HG02623 (cell line): Measurements from ENCODE around the gene SYNE1.
"Not testable (repeated sequence)": the region's sequence is repeated elsewhere in the genome, so short reads cannot be mapped to it uniquely, and the experiment has no call there.

Experiments
- ATAC-seq: cut with Tn5 transposase; IDR thresholded peaks from one replicate; pipeline ENCODE4 v1.9.1; 2021; ENCODE audit warnings: moderate library complexity; ENCODE audit not compliant: unreplicated experiment

The SYNE1 gene

DNA sequence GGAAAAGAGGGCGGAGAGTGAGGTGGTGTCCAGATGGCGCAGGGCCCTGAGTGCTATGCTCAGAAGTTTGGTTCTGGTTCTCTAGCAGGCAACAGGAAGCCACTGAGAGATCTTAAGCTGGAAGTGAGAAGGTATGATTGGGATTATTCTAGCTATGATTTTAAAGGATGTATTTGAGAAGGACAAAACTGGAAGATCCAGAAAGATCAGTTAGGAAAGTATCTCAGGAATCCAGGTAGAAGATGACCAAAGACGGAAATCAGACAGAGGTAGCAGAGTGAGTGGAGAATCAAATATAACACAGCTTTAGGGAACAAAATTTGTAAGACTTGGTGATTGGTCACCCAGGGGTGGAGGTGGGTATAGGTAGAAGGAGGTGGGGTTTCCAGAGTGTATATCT lies 5.8 kb downstream of the SYNE1 start:
- no peak for ATAC-seq

DNA sequence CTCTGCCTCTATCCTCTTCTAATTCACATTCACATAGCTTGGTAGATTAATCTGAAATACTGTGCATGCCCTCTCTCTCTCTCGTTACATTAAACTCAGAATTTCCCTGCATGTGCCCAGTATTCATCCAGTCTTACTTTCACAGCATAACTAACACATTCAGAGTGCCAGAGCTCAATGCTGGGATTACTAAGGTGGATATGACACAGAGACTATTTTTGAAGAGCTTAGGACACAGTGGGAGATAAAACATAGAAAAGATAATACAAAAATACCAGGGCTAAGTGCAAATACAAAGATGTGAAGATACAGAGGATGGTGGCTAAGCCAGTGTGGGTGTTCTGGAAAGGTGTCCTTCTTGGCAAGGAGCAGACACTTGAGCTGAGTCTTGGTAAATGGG lies 6.3 kb downstream of the SYNE1 start:
- ATAC-seq = no peak

DNA sequence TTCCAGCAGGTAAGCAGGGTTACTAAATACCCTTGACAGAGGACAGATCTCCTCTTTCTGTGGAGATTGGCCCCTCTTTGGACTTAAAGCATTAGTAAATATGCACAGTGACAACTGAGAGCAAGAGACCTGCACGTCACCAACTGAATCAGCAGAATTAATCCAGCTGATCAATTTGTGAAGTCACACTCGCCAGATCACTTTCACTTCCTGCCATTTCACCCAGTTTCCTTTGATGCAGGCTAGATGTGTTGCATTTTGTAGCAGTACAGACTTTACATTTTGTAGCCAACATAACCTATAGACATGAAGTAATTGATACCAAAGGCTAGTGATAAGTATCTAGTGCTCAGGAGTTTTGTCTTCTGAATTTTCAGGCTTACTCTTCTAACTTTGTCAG lies 11.9 kb downstream of the SYNE1 start:
- ATAC-seq = no peak

DNA sequence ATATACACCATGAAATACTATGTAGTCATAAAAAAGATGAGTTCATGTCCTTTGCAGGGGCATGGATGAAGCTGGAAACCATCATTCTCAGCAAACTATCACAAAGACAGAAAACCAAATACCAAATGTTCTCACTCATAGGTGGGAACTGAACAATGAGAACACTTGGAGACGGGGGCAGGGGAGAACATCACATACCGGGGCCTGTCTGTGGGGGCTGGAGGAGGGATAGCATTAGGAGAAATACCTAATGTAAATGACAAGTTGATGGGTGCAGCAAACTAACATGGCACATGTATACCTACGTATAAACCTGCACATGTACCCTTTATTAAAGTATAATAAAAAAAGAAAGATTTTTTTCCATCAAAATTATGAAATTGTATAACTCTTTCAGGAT lies 22.4 kb downstream of the SYNE1 start:
- not testable (repeated sequence) for ATAC-seq

DNA sequence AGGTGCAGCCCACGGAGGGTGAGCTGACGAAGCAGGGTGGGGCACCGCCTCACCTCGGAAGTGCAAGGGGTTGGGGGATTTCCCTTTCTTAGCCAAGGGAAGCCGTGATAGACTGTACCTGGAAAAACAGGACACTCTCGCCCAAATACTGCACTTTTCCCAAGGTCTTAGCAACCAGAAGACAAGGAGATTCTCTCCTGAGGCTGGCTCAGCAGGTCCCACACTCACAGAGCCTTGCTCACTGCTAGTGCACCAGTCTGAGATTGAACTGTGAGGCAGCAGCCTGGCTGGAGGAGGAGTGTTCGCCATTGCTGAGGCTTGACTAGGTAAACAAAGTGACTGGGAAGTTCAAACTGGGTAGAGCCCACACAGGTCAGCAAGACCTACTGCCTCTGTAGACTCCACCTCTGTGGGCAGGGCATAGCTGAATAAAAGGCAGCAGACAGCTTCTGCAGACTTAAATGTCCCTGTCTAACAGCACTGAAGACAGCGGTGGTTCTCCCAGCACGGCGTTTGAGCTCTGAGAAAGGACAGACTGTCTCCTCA lies 28.0 kb downstream of the SYNE1 start:
- no peak for ATAC-seq

DNA sequence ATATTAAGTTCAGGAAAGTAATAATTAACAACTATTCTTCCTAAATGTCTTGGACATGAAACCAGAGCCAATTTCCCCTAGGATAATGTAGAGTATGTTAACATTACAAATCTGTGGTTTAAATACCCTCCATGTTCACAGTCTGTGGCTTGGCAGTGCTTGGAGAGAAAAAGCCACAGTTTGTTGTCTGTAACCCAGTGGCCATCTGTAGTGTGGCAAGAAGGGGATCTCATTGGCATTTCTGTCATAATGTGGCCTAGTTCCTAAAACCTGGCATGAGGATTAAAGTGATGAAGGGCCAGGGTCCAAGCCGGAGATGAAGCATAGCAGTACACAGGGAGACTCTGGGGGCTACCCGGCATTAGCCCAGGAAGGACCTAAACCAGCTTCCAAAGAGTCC lies 31.2 kb downstream of the SYNE1 start:
- ATAC-seq = no peak

DNA sequence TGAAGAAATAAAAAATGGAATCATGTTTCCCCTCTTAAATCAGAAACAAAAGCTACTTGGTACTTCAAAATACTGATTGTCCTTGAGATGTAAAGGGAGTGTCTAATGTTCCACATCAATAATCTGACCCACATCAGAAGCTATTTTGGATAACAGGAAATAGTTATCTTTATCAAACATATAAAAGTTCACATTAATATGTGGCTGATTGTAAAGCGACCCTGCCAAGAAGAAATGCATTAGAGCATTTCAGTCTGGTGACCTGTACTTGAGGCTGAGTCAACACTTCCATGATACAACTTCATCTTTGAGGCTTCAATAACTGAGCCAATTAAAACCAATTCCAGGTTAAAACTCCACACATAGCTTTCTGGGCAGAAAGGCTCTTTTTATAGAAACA lies 31.8 kb downstream of the SYNE1 start:
- ATAC-seq = no peak

DNA sequence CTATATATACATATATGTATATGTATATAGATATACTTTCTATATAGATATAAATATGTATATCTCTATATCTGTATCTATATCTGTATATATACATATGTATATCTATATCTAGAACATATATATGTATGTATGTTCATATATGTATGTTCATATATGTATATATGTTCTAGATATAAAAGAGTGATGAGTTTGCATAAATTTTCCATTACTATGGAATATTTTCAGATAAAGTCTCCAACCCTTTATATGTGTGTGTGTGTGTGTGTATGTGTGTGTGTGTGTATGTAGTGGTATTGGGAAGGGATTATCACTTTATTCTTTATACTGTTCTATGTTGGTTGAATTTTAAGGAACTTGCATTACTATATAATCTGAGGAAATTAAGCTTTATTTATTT lies 33.3 kb downstream of the SYNE1 start:
- no peak for ATAC-seq

DNA sequence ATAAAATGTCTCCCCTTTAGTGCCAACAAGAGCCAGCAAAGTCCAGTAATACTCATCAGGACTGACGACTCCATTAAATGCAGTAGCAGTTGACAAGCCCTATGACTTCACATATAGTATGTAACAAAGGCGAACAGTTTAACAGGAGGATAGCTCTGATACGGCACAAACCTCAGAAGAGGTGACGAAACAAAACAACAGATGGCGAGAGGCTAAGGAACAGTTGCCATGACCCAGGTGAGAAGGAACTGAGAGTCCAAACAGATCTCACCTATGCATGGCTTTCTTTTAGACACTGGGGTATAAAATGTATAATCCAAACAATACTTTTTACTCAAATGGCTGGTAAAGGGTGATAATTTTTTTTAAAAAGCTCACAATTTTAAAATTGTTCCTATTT lies 37.1 kb downstream of the SYNE1 start:
- no peak for ATAC-seq

DNA sequence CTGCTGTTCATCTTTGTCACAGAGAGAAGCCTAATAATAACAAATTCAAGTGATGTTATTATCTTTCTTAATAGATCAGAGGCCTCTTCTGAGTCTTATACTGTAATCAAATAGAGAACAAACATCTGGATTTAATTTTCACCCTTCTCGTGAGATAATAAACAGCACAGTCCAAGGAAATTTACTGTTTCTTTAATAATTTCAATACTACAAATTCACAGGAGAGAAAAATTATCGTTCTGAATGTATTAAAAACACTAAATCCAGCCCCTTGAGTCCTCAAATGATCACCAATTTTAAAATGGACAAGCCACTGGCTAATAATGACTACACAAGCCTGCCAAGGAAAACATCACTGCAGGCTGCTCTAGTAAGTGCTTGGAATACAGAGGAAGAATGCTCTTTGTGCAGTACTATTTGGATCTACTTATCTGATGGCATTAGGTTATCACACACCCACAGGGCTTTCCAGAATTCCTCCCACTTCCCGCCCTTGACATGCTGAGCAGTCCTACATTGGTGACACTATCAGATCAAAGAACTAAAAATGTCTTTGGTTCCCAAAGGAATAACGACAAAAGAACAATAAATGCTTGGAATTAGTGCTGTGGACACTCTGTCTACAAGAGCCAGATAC lies 38.1 kb downstream of the SYNE1 start:
- no peak for ATAC-seq

DNA sequence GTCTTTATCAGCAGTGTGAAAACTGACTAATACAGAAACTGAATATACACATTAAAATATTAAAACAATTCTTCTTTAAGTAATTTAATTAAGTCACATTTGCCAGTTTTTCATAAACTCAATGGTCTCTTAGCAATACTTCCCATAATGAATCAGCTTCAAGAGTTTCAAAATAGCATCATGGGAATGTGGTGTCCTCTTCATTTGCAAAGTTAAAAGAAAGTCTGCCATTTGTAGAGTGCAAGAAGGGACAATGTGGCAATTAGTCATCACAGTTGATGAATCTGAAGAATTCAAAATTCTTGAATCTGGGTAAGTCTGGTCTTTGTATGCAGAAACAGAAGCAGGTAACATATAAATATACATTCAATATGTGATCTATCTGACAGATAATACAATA lies 38.7 kb downstream of the SYNE1 start:
- no peak for ATAC-seq

DNA sequence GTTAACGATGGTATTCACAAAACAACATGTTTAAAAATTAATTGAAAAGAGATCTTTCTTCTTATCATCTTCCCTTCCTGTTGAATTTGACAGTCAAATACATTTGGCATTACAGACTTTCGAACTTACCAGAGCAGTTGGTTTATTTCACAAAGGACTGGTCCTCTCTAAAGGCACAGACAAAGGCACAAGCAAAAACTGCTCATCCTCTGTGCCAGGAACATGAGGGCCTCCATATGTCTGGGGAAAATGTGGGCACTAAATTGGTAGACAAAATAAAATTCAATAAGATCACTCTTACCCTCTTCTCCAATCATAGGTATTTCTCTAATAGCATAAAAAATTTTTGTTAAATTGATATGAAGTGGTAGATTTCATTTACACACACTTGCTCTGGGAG lies 40.4 kb downstream of the SYNE1 start:
- ATAC-seq = no peak

DNA sequence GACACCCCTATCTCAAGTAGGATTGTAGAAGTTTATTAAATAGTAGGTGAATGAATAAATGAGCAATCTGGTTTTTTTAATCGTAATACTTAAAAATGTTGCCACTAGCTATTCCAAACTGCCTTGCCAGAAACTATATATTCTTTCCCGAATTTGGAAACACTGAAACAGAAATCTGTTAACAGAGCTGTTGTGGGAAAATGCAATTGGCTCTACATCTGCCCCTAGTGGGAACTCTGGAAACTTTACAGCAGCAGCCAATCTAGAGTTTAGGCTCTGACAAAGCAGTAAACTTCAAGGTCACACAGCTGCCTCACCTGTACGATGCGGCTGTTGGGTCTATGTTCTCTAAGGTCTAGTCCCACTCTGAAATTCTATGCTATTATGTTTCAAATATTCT lies 41.7 kb downstream of the SYNE1 start:
- ATAC-seq = no peak

DNA sequence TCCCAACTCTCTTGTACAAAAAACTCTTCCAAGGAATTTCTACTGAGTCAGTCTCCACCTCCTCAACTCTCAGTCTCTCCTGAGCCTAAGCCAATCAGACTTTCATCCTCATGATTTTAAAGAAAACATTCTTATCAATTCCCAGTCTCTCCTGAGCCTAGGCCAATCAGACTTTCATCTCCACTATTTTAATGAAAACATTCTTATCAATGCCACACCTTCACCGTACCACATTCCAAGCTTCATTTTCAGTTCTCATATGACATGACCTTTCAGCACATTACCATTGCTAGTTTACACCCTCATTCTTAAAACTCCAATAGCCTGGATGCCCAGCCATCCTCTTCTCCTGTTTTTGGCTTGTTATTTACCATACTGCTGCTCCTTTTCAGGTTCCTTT lies 42.5 kb downstream of the SYNE1 start:
- ATAC-seq = no peak

DNA sequence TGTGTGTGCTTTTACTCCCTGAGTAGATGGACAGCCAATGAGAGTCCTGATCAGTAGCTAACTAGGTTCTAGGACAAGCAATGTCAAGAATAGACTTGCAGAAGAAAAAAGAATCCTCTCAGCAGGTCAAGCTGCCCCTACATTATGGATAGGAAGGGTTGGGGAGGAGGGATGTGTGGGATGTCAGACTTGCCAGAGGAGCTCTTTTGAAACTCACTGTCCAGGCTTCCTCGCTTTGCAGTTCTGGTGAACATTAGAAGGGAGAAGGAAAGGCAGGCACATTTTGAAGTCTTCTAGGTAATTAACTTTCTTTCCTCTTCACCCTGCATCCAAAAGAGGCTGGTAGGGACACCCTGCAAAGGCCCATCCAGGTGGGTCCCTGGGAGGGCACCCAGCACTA lies 48.7 kb downstream of the SYNE1 start:
- no peak for ATAC-seq

DNA sequence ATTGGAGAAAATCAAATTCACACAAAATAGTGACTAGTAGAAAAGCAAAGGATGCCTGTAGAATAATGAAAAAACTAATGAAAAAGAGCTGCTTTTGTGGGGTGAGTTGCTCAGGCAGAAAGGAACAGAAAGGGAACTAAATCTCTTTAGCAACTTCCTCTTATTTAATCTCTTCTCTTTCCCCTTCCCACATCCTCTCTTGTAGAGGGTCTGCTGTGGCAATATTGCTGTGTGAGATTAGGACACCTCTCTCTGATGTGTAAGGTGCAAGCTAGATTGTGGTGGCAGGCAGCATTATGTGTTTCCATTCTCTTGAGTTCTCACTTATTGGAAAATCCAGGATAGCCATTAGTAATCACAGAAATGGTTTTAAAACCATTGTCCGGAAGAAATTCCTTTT lies 49.7 kb downstream of the SYNE1 start:
- ATAC-seq = no peak

DNA sequence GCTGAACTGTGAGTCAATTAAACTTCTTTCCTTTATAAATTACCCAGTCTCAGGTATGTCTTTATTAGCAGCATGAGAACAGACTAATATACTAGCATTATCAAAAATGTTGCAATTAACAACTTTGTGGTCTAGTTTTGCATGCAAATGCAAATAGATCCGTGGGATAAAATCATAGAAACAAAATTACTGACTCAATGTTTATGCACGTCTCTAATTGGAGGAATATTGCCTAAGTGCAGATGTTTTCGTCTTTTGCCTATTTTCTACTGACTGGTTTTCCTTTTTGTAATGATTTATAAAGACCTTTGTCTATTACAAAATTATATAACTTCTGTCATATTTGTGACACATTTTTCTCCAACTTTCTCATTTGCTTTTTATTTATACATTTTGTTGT lies 51.9 kb downstream of the SYNE1 start:
- ATAC-seq = no peak

DNA sequence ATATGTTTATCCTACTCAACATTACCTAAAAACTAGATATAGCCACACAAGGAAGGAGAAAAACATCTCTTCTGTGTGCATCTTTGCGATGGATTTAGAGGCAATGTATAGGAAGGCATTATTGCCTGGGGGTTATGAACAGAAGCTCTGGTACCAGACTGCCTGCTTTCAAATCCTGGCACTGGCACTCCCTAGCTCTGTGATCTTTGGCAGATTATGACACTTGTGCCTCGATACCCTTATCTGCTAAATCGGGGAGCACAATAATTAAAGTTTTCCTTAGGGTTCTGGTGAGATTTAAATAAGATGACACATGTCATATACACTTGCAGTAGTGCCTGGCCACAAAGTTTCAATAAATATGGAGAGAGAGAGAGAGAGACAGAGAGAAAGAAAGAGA lies 53.3 kb downstream of the SYNE1 start:
- no peak for ATAC-seq

DNA sequence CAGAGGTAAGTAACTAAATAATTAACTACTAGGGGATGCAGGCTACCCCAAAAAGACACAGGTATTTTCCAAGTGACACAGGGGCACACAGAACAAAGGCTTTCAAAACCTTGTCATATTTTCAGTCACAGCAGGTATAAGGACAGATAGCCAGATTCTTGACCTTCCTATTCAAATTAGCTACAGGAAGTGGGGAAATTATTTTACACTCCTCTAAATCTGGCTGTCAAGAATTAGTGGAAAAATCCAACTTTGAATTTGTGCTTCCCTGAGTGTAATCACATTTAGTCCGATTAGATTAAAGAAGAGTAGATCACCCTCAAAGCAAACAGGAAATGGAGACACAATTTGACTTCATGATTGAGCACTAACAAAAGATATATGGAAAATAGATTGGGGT lies 60.6 kb downstream of the SYNE1 start:
- no peak for ATAC-seq

DNA sequence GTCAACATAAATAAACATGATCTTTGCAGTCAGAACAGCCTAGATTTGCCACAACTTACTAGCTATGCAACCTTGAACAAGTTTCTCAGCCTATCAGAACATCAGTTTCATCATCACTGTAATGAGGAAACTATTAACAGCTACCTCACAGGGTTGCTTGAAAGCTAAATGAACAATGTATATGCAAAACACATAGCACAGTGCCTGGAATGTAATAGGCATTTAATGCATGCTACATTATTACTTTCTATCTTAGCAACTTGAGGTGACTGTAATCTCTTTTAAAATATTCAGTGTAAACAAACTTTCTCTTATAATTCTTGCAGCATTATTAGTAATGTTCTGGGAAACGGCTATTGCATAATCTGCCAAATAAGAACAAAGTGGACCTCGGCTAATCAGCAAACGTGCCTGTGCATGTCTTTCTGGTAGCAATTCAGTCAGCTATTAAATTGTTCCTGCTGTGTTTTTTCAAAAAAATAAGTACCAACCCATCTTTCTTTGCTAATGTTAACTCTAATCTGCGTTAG lies 61.5 kb downstream of the SYNE1 start:
- no peak for ATAC-seq

DNA sequence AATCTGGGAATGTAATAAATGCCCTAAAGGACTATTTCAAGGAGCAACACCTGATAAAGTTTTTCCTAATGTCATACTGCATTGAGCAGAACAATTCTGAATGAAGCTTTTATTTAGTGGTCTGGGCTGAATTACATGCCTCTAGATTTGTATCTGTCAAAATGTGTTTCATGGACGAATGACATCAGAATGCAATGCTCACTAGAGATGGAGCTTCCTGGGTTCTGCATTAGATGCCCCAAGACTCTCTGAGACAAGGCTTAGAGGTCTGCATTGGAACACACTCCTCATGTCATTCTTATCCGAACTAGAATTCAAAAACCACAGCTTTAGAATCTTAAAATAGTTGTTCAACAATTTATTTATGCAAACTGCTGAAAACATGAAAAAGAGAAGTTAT lies 62.0 kb downstream of the SYNE1 start:
- ATAC-seq = no peak

DNA sequence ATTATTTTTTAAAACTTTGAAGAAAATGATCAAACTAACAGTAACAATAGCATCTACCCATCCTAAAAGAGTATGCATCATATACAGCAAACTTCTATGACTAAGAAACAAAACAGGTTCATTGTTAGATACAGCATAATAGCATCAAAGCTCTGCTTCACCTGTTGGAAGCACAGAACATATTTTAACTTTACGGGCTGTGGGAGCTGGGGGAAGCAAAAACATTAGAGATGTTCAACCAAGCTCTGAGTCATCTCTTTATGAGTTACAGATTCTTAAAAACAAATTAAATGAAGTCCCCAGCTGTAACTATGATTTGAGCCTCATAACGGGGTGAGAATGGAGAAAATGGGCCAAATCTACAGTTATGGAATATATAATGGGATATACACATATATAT lies 63.4 kb downstream of the SYNE1 start:
- no peak for ATAC-seq
